ENCODE results near the gene SCAI. TPM values are rescaled to one million over a fixed set of nuclear protein-coding genes. Genes with fewer than 3 reads are reported as not detected.
A peak's percentile ranks its signal among the peaks of the same experiment; 100 is the strongest.
"Not testable (repeated sequence)": the region's sequence is repeated elsewhere in the genome, so short reads cannot be mapped to it uniquely, and the experiment has no call there.

SCAI gene
- polyA plus RNA-seq, 3 donors from 2014 or later, result 0.46 to 4.2 (median 1.4) TPM

DNA sequence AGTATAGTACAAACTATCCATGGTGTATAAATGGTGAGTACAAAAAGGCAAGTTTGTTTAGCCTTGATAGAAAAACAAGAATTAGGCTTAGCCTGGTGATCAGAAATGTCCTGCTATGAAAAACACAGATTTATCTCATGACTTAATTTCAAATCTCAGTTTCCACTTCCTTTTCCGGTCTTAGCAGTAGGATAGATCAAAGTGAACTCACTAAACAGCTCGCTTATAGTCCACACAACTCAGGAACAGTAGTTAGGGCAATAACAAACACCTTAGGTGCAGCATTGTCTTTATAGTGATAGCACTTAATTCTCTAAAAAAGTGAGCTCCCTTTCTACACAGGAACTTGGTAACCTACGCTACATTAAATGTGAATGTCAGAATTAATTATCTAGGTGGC, 213.9 kb downstream of the SCAI start:
- H3K36me3 Mint-ChIP-seq, result peaks cover 26 to 41% (median 31%) of the 10 kb centered on the region in 3 donors
- H3K4me3 Mint-ChIP-seq, result no peak overlapping the region

GRCh38 chr9:124928116-124928515, 215.2 kb downstream of the SCAI start:
- H3K9me3 Mint-ChIP-seq, result no peaks in the 10 kb centered on the region
- no peak for DNase-seq
- peaks cover 22 to 41% (median 23%) of the 10 kb centered on the region in 3 donors for H3K36me3 Mint-ChIP-seq
- H3K4me1 Mint-ChIP-seq, result peaks cover 2 to 5% of the 10 kb centered on the region in 2 donors
- no peak overlapping the region for H3K4me3 Mint-ChIP-seq
- H3K27ac Mint-ChIP-seq, result no peak overlapping the region
- H3K27me3 Mint-ChIP-seq (ENCODE audit: low read depth in 3 of 3), result no peaks in the 10 kb centered on the region

More for the DNA sequence above, 213.9 kb downstream of the SCAI start:
- Mint-ChIP-seq H3K27me3 (ENCODE audit: low read depth in 3 of 3) (no peaks in the 10 kb centered on the region), H3K9me3 (no peaks in the 10 kb centered on the region), H3K4me1 (peaks cover 2 to 5% of the 10 kb centered on the region in 2 donors), H3K27ac (no peak overlapping the region)
- no peak for DNase-seq

DNA sequence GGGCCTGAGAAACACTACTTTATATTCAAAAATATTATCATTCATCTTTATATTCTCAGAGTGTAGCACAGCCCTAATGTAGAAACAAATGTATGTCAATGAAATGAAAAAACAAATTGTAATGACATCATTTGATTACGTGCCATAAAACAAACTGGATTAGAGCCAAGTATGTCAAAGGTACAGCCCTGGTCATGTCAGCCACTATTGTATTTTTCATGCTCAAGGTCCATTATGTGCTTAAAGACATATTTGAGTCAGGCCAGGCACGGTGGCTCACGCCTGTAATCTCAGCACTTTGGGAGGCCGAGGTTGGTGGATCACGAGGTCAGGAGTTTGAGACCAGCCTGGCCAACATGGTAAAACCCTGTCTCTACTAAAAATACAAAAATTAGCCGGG, 222.9 kb downstream of the SCAI start:
- not testable (repeated sequence) for H3K9me3 Mint-ChIP-seq; H3K27me3 Mint-ChIP-seq (ENCODE audit: low read depth in 3 of 3); DNase-seq; H3K27ac Mint-ChIP-seq; H3K4me3 Mint-ChIP-seq; H3K4me1 Mint-ChIP-seq
- H3K36me3 Mint-ChIP-seq, result peaks cover 14 to 34% (median 21%) of the 10 kb centered on the region in 3 donors

DNA sequence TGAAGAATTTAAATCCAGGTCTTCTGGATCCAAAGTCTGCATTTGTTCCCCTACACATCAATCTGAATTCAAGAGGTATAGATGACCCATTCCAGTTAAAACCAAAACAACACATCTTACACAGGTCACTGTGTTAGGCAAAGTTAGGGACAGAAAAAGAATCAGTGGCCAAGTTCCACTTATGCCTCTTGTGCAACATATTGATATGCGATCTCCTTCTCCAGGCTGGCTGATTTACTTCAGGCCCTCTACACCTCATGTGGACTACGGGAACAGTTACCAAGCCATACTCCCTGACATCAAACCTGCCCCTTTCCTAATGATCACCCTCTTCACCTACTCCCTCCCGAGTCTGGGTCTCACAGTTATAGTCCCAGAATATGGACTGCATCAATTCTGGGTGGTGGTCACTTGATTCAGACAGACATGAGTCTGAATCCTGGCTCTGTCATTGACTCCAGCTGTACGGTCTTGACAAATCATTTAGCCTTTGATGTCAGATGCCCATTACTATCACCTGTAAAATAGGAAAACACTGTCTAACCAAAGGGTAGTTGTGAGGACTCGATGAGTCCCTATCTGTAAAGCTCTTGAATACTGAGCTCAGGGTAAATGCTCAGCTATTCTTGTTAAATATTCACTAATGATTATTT, 228.4 kb downstream of the SCAI start:
- Mint-ChIP-seq H3K4me1 (peaks cover 13 to 21% of the 10 kb centered on the region in 2 donors), H3K36me3 (peaks cover 26 to 47% (median 34%) of the 10 kb centered on the region in 3 donors), H3K27me3 (ENCODE audit: low read depth in 3 of 3) (peaks cover 0 to 2% (median 0%) of the 10 kb centered on the region in 3 donors), H3K27ac (no peak overlapping the region), H3K4me3 (no peak overlapping the region), H3K9me3 (no peaks in the 10 kb centered on the region)
- DNase-seq, result no peak

DNA sequence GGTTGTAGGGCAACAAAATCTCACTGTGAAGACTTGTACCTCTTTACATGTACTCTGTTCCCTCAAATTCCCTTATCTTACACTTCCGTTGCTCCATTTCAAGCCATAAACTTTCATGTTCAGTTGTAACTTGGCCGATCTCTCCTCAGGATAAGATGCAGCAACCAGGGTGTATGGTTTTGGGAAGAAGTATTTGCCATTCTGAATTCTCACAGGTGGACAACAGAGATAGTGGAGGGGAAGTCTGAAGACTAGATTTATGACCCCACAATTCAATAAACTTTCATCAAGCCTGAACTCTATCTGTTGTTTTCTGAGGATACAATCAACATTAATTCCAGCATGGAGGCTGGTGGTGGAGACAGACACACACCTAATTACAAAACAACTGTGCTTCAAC, 229.9 kb downstream of the SCAI start:
- no peak overlapping the region for H3K27ac Mint-ChIP-seq
- no peaks in the 10 kb centered on the region for H3K9me3 Mint-ChIP-seq
- peaks cover 13 to 21% of the 10 kb centered on the region in 2 donors for H3K4me1 Mint-ChIP-seq
- DNase-seq, result no peak
- no peak overlapping the region for H3K4me3 Mint-ChIP-seq
- H3K27me3 Mint-ChIP-seq (ENCODE audit: low read depth in 3 of 3), result peaks cover 0 to 2% (median 0%) of the 10 kb centered on the region in 3 donors
- H3K36me3 Mint-ChIP-seq, result peaks cover 23 to 42% (median 30%) of the 10 kb centered on the region in 3 donors

DNA sequence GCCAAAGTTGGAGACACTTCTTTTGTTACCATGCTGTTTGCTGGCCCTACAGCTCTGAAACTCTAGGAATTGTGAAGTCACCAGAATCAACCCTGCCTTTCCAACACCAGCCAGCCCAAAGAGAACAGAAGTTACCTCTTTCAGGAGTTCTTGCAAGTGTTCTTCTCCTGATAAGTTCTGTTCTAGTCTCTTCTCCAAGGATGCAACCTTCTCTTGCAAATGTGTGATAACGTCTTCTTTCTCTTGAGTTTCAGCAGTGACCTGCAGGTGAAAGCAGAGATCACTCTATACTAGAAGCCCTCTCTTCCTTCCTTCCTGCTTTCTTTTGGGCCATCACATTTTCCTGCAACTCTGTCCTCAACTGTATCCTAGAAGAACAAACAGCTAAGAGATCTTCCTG, 231.6 kb downstream of the SCAI start:
- Mint-ChIP-seq H3K4me3 (no peak overlapping the region), H3K36me3 (peaks cover 18 to 46% (median 29%) of the 10 kb centered on the region in 3 donors), H3K27ac (peak overlapping the region in 2 of 6 donors; percentile 15 to 24), H3K27me3 (ENCODE audit: low read depth in 3 of 3) (peaks cover 0 to 2% (median 0%) of the 10 kb centered on the region in 3 donors), H3K9me3 (no peaks in the 10 kb centered on the region), H3K4me1 (peaks cover 13 to 21% of the 10 kb centered on the region in 2 donors)
- DNase-seq, result no peak

DNA sequence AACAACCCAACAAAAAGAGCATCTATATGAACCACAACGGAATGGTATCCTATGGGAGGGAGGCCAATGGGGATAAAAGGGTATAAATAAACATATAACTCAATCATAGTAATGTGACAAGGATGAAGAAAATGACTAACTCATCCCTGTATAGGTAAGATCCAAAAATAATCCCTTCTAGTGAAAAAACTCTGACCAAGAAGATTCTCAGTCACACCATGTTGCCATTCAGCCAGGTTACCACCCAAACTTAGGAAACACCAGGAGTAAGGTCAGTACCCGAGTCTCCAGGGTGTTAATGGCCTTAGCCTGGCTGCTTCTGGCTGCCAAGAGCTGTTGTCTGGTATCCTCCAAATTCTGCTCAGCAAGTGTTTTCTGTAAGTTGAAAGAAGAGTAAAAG, 235.2 kb downstream of the SCAI start:
- Mint-ChIP-seq H3K4me1 (peaks cover 4 to 8% of the 10 kb centered on the region in 2 donors), H3K27ac (peak overlapping the region in 3 of 6 donors; percentile 31 to 41 (median 37))

DNA sequence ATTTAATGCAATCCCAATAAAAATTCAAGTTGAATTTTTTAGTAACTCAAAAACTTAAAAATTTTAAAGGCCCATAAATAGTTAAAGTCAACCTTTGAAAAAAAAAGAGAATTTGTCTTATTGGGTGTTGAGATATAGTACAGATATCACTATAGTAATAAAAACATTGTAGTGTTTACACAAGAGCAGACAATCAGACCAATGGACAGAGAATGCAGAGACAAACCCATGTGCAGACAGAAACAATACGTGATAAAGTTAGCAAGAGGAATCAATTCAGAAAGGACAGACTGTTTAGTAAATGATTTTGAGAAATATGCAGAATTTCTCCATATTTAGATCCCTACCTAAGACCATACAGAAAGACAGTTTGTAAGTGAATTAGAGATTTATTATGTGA, 236.4 kb downstream of the SCAI start:
- H3K27me3 Mint-ChIP-seq (ENCODE audit: low read depth in 3 of 3), result peaks cover 0 to 2% (median 0%) of the 10 kb centered on the region in 3 donors
- no peaks in the 10 kb centered on the region for H3K9me3 Mint-ChIP-seq
- DNase-seq, result no peak
- peaks cover 19 to 44% (median 26%) of the 10 kb centered on the region in 3 donors for H3K36me3 Mint-ChIP-seq
- H3K4me3 Mint-ChIP-seq, result no peak overlapping the region
- peak overlapping the region in 2 of 6 donors; percentile 13 to 56 for H3K27ac Mint-ChIP-seq
- H3K4me1 Mint-ChIP-seq, result peaks cover 4 to 6% of the 10 kb centered on the region in 2 donors

More for the DNA sequence above, 235.2 kb downstream of the SCAI start:
- H3K36me3 Mint-ChIP-seq, result peaks cover 15 to 44% (median 27%) of the 10 kb centered on the region in 3 donors
- DNase-seq, result no peak
- H3K27me3 Mint-ChIP-seq (ENCODE audit: low read depth in 3 of 3), result peaks cover 0 to 2% (median 0%) of the 10 kb centered on the region in 3 donors
- H3K4me3 Mint-ChIP-seq, result no peak overlapping the region
- H3K9me3 Mint-ChIP-seq, result no peaks in the 10 kb centered on the region

DNA sequence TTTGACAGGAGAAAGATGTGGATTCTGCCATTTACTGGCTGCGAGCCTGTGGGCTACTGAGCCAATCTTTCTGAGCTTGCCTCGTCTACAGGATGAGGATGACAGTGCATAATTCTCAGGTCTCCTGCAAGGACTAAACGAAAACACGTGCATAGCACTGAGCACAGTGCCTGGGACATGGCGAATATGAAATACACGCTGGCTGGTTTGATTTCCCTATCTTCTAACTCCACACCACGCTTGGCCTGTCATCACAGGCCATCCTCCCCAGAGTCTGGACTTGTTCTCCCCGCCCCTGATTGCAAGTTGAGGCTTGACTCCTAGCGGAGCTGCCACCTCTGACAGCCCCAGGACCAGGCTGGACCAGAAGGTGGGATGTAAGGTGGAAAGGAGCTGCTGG, 243.5 kb downstream of the SCAI start:
- Mint-ChIP-seq H3K27ac (no peak overlapping the region), H3K4me1 (peaks cover 0 to 6% of the 10 kb centered on the region in 2 donors), H3K36me3 (peaks cover 17 to 39% (median 34%) of the 10 kb centered on the region in 3 donors), H3K9me3 (no peaks in the 10 kb centered on the region), H3K27me3 (ENCODE audit: low read depth in 3 of 3) (peaks cover 0 to 2% (median 0%) of the 10 kb centered on the region in 3 donors), H3K4me3 (no peak overlapping the region)
- DNase-seq, result no peak

DNA sequence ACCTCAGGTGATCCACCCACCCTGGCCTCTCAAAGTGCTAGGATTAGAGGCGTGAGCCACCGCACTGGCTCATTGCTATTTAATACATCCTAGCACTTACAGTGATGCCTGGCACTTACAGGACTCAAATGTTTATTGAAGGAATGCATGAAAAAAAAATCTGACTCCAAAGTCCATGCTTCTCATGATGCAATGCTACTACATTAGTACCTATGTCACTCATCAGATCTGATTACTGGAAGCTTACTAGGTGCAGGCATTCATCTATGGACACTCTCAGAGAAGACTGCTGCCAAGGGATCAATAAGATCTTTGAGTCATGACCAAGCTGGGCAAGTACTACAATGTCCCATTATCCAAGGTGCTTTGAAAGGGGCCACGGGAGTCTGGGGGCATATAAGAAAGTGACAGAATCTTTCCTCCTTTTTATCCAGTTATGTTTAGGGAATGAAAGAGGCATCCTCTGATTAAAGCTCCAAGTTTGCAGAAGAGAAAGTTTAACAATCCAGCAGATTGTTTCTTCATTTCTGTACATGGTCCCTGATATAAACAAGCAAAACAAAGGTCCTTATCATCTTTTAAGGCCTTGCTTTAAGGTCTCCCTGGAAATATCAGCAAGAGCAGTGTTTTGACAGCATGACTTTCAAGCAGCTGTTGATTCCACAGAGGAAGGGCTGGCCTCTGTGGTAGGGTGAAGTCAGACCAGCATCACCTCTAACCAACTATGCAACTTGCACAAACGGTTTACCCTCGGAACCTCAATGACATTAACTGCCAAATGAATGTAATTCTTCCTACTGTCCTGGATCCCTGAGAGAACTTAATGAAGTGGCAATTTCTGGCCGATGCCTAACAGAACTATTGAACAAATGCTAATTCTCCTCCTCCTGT, 245.5 kb downstream of the SCAI start:
- no peak overlapping the region for H3K27ac Mint-ChIP-seq
- H3K4me3 Mint-ChIP-seq, result no peak overlapping the region
- H3K9me3 Mint-ChIP-seq, result no peaks in the 10 kb centered on the region
- DNase-seq, result no peak
- peaks cover 5 to 14% of the 10 kb centered on the region in 2 donors for H3K4me1 Mint-ChIP-seq
- peaks cover 10 to 50% (median 41%) of the 10 kb centered on the region in 3 donors for H3K36me3 Mint-ChIP-seq
- H3K27me3 Mint-ChIP-seq (ENCODE audit: low read depth in 3 of 3), result peaks cover 0 to 2% (median 0%) of the 10 kb centered on the region in 3 donors

DNA sequence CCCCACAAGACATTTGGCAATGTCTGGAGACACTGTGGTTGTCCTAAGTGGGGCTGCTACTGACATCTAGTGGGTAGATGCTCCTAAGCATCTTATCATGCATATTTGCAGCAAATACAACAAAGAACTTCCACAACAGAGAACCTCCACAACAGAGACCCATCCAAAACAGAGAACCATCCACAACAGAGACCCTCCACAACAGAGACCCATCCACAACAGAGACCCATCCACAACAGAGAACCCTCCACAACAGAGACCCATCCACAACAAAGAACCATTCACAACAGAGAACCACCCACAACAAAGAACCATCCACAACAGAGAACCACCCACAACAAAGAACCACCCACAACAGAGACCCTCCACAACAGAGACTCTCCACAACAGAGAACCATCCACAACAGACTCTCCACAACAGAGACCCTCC, 248.6 kb downstream of the SCAI start:
- Mint-ChIP-seq H3K9me3 (no peaks in the 10 kb centered on the region), H3K4me3 (no peak overlapping the region), H3K36me3 (peaks cover 13 to 57% (median 37%) of the 10 kb centered on the region in 3 donors), H3K27ac (peak overlapping the region in 3 of 6 donors; percentile 1 to 45 (median 36)), H3K27me3 (ENCODE audit: low read depth in 3 of 3) (peaks cover 0 to 2% (median 1%) of the 10 kb centered on the region in 3 donors), H3K4me1 (peaks cover 5 to 14% of the 10 kb centered on the region in 2 donors)
- DNase-seq, result peak; percentile 38 to 65 (median 57)

GRCh38 chr9:124894035-124894740, 249.1 kb downstream of the SCAI start:
- H3K9me3 Mint-ChIP-seq, result no peaks in the 10 kb centered on the region
- peak overlapping the region in 4 of 6 donors; percentile 1 to 45 (median 22) for H3K27ac Mint-ChIP-seq
- H3K36me3 Mint-ChIP-seq, result peaks cover 16 to 60% (median 37%) of the 10 kb centered on the region in 3 donors
- peaks cover 0 to 1% (median under 1%) of the 10 kb centered on the region in 3 donors for H3K27me3 Mint-ChIP-seq (ENCODE audit: low read depth in 3 of 3)
- no peak overlapping the region for H3K4me3 Mint-ChIP-seq
- no peak for DNase-seq
- H3K4me1 Mint-ChIP-seq, result peaks cover 5 to 14% of the 10 kb centered on the region in 2 donors

Data from immature natural killer cell (primary cell).